HEK293 (cell line): ENCODE data around the gene KPNA4.

ENCODE experiments used
- CTCF ChIP-seq: fragments of 450-650 bp; formaldehyde crosslinking; IDR thresholded peaks from 2 replicates; pipeline ENCODE4 v1.5.1; 2016; ENCODE audit warnings: missing biosample characterization, missing genetic modification characterization
- ZNF155 ChIP-seq: fragments of 450-650 bp; formaldehyde crosslinking; IDR thresholded peaks from 2 replicates; pipeline ENCODE4 v1.5.1; 2016; ENCODE audit warnings: missing biosample characterization, missing genetic modification characterization
- ZNF24 ChIP-seq: fragments of 450-650 bp; formaldehyde crosslinking; IDR thresholded peaks from 2 replicates; pipeline ENCODE4 v1.5.1; 2016; ENCODE audit warnings: missing biosample characterization, missing genetic modification characterization
- ZNF274 ChIP-seq, 2 experiments: fragments of 200-500 bp in 1 of 2; fragments of 450-650 bp in 1 of 2; sonication (Bioruptor generic) in 1 of 2; formaldehyde crosslinking in 1 of 2; IDR thresholded peaks; 2 replicates each; pipeline versions ENCODE4 v1.5.1 to v1.6.1; 2014 to 2016; ENCODE audit warnings: borderline replicate concordance in 1 of 2, inconsistent platforms in 1 of 2, low read length in 1 of 2, missing biosample characterization in 1 of 2, missing genetic modification characterization in 1 of 2
- ZNF423 ChIP-seq: fragments of 450-650 bp; formaldehyde crosslinking; IDR thresholded peaks from 2 replicates; pipeline ENCODE4 v1.5.1; 2016; ENCODE audit warnings: missing biosample characterization, missing genetic modification characterization
- TF ChIP-seq, protein P1 (sequence below): fragments of 450-650 bp; formaldehyde crosslinking; IDR thresholded peaks from 2 replicates; pipeline ENCODE4 v1.5.1; 2016; ENCODE audit warnings: missing biosample characterization, missing genetic modification characterization, low read depth

DNA sequence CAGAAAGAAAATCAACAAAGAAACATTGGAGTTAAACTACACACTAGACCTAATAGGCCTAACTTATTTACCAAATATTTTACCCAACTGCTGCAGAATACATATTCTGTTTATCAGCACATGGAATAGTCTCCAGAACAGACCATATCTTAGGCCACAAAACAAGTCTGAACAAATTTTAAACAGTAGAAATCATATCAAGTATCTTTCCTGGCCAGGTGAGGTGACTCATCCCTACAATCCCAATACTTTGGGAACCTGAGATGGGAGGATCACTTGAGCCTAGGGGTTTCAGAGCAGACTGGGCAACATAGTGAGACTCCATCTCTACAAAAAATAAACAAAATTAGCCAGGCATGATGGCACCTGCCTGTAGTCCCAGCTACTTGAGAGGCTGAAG, 18.1 kb upstream of the KPNA4 start:
- no peak for TF ChIP-seq ZNF155 (tag by site-specific recombination)
- TF ChIP-seq, protein P1, sequence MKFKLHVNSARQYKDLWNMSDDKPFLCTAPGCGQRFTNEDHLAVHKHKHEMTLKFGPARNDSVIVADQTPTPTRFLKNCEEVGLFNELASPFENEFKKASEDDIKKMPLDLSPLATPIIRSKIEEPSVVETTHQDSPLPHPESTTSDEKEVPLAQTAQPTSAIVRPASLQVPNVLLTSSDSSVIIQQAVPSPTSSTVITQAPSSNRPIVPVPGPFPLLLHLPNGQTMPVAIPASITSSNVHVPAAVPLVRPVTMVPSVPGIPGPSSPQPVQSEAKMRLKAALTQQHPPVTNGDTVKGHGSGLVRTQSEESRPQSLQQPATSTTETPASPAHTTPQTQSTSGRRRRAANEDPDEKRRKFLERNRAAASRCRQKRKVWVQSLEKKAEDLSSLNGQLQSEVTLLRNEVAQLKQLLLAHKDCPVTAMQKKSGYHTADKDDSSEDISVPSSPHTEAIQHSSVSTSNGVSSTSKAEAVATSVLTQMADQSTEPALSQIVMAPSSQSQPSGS (tag by site-specific recombination): no peak
- no peak for TF ChIP-seq ZNF274 (IDR thresholded peaks at IDR 0.05; ENCODE audit: low read length)
- no peak for TF ChIP-seq ZNF274 (tag by site-specific recombination; IDR thresholded peaks at IDR 0.05; ENCODE audit: borderline replicate concordance)
- TF ChIP-seq ZNF423 (tag by site-specific recombination): no peak
- TF ChIP-seq CTCF: no peak
- no peak for TF ChIP-seq ZNF24 (tag by site-specific recombination)
